ENCODE data around the gene DAB2.

- TF ChIP-seq CTCF (conservative IDR thresholded peaks at IDR 0.05; ENCODE audit: low read depth, low read length) (no peak), EZH2 (IDR thresholded peaks at IDR 0.05; ENCODE audit: borderline replicate concordance, low read depth, low read length, poor library complexity, severe bottlenecking) (no peak)
Measured at GRCh38 chr5:39373791-39374190, 51.0 kb downstream of the DAB2 start.
